Esophagus muscularis mucosa (tissue), 4 donors: ENCODE results near the gene THAP4. TPM values are rescaled to one million over a fixed set of nuclear protein-coding genes. Genes with fewer than 3 reads are reported as not detected.

Source experiments
- DNase-seq: peaks from one replicate; pipeline ENCODE4 v3.0.0-alpha.2; 2017; ENCODE audit errors: extremely low spot score
- H3K27ac ChIP-seq, 4 donors: fragments of 200-600 bp; sonication (generic); replicated peaks in 1 of 4; 1 replicate in 3 of 4; 2 replicates in 1 of 4; pipeline ENCODE4 v1.5.1; 2016 to 2019; ENCODE audit warnings: mild to moderate bottlenecking in 1 of 4
- H3K27me3 ChIP-seq, 4 donors: fragments of 200-600 bp; sonication (generic); one replicate each; pipeline versions ENCODE4 v1.5.1 to v1.6.0; 2016 to 2019
- H3K36me3 ChIP-seq, 4 donors: fragments of 200-600 bp; sonication (generic); one replicate each; pipeline ENCODE4 v1.5.1; 2016 to 2019
- H3K4me1 ChIP-seq, 4 donors: fragments of 200-600 bp; sonication (generic); one replicate each; pipeline ENCODE4 v1.5.1; 2016 to 2019
- H3K4me3 ChIP-seq, 4 donors: fragments of 200-600 bp; sonication (generic); 1 replicate in 2 of 4; 2 replicates in 2 of 4; pipeline ENCODE4 v1.5.1; 2016 to 2019; ENCODE audit warnings: mild to moderate bottlenecking in 4 of 4, moderate library complexity in 1 of 4
- H3K9me3 ChIP-seq, 4 donors: fragments of 200-600 bp; sonication (generic); 1 replicate in 3 of 4; 2 replicates in 1 of 4; pipeline ENCODE4 v1.5.1; 2016 to 2019
- EP300 ChIP-seq: sonication (generic); formaldehyde crosslinking; IDR thresholded peaks from one replicate; pipeline ENCODE4 v1.6.1; 2017; ENCODE audit warnings: antibody characterized with exemption
- POLR2A ChIP-seq: fragments of 450-650 bp; IDR thresholded peaks from one replicate; pipeline ENCODE4 v1.6.1; 2017; ENCODE audit warnings: antibody characterized with exemption, moderate library complexity, mild to moderate bottlenecking, low read depth
- POLR2AphosphoS5 ChIP-seq, 2 donors: sonication (generic); formaldehyde crosslinking; IDR thresholded peaks; one replicate each; pipeline ENCODE4 v1.6.1; 2017; ENCODE audit warnings: antibody characterized with exemption in 2 of 2
- WGBS: methylation state at CpG from one replicate; pipeline ENCODE4 v1.1.5; 2018; 5-methylcytosine and 5-hydroxymethylcytosine counted together
- intact Hi-C: fragments of 100-400 bp; cut with DNase I; formaldehyde crosslinking; loops from one replicate; pipeline ENCODE4 v1.15.1; 2023
- total RNA-seq, 4 donors: library from RNA; depleted of rRNA; stranded (reverse); fragments of >200 nt; gene quantifications; one replicate each; pipeline versions ENCODE4 v1.1.0 to v1.2.1, GENCODE V29; 2016
- TF ChIP-seq, protein P1 (sequence below), 3 experiments: fragments of 200-600 bp in 2 of 3; fragments of 450-650 bp in 1 of 3; sonication (generic) in 2 of 3; IDR thresholded peaks; one replicate each; pipeline ENCODE4 v1.5.1; 2017 to 2019; ENCODE audit warnings: antibody characterized with exemption in 3 of 3, mild to moderate bottlenecking in 2 of 3, moderate library complexity in 1 of 3

THAP4 gene, protein sequence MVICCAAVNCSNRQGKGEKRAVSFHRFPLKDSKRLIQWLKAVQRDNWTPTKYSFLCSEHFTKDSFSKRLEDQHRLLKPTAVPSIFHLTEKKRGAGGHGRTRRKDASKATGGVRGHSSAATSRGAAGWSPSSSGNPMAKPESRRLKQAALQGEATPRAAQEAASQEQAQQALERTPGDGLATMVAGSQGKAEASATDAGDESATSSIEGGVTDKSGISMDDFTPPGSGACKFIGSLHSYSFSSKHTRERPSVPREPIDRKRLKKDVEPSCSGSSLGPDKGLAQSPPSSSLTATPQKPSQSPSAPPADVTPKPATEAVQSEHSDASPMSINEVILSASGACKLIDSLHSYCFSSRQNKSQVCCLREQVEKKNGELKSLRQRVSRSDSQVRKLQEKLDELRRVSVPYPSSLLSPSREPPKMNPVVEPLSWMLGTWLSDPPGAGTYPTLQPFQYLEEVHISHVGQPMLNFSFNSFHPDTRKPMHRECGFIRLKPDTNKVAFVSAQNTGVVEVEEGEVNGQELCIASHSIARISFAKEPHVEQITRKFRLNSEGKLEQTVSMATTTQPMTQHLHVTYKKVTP
- total RNA-seq: 10 to 100 TPM; 37.0 to 69.8 (median 49.6) TPM

DNA sequence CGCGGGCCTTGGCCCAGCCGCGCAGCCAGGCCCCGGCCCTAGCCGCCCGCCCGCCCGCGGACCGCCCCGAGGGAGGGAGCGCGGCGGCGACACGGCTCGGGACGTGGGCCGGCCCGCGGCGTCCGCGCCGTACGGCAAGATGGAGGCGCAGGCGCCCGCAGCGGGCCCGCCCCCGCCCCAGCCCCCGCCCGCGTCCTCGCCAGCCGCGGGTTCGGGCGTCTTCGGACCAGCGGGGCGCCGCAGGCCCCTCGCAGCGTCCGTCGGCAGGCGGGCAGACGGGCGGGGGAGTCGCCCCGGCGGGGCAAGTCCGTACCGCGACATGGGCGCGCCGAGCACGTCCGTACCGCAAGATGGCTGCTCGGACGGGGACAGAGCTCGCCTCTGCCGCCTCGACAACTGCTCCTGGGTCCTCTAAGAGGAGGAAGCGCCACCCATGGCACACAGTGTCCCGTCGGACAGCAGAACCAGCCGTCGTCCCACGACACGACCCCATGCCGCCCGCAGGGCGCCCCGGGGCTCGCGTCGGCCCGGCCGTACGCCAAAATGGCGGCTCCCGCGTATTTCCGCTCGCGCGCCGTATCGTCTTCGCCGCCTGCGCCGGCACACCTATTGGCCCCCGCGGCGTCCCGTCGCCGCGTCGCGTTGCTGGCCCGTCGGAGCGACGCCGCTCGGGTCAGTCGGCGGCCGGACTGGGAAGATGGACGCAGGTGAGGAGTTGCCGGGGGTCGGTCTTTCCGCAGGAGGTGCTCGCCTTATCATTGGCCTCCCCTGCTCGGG, at the start of gene THAP4, which contains the start of gene ATG4B:
Gene THAP4, minus strand, starts transcription at position 141 of the 777 bp plus-strand sequence. CDS start 141 bp downstream, outside the sequence.
Gene ATG4B, plus strand, starts transcription at position 676 of the 777 bp plus-strand sequence. Its CDS starts 22 bp downstream, at position 698.
- TF ChIP-seq POLR2AphosphoS5 (IDR thresholded peaks at IDR 0.05) (peak; percentile 92 to 94), POLR2A (no peak)
- Histone ChIP-seq H3K4me1 (peaks cover 47 to 76% (median 62%) of the 10 kb centered on the region in 4 donors), H3K4me3 (peak within 1 kb of the TSS; percentile 89 to 99 (median 94)), H3K9me3 (no peaks in the 10 kb centered on the region), H3K27me3 (no peaks in the 10 kb centered on the region), H3K27ac (peak within 1 kb of the TSS; percentile 96 to 99 (median 98)), H3K36me3 (peaks cover 18 to 29% (median 22%) of the 10 kb centered on the region in 4 donors)
- intact Hi-C loops: loop anchor here (5.0 kb wide), 1 partner anchor 45 kb away; no protein-coding TSS in a partner anchor
- no CpG with 5 or more reads among the region's 123 CpGs for WGBS
- peak; percentile 95 for DNase-seq

DNA sequence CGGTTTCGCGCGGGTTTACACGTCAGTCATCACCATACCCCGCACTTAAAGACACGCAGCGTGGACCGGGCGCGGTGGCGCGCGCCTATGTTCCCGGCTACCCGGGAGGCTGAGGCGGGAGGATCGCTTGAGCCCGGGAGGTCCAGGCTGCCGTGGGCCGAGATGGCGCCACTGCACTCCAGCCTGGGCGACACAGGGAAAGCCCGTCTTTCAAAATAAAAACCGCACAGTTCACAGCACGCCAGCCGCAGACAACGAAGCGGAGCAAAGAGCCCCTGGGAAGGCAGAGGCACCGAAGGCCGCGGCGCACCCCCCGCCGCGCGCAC, 49.3 kb upstream of the THAP4 start:
- no peaks in the 10 kb centered on the region for H3K9me3 ChIP-seq
- no peaks in the 10 kb centered on the region for H3K27me3 ChIP-seq
- WGBS: 0% methylated on average over 27 of the region's 37 CpGs
- peak overlapping the region; percentile 85 to 99 (median 98) for H3K4me3 ChIP-seq
- TF ChIP-seq EP300 (no peak), POLR2AphosphoS5 (IDR thresholded peaks at IDR 0.05) (no peak), POLR2A (no peak)
- TF ChIP-seq, protein P1, sequence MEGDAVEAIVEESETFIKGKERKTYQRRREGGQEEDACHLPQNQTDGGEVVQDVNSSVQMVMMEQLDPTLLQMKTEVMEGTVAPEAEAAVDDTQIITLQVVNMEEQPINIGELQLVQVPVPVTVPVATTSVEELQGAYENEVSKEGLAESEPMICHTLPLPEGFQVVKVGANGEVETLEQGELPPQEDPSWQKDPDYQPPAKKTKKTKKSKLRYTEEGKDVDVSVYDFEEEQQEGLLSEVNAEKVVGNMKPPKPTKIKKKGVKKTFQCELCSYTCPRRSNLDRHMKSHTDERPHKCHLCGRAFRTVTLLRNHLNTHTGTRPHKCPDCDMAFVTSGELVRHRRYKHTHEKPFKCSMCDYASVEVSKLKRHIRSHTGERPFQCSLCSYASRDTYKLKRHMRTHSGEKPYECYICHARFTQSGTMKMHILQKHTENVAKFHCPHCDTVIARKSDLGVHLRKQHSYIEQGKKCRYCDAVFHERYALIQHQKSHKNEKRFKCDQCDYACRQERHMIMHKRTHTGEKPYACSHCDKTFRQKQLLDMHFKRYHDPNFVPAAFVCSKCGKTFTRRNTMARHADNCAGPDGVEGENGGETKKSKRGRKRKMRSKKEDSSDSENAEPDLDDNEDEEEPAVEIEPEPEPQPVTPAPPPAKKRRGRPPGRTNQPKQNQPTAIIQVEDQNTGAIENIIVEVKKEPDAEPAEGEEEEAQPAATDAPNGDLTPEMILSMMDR (IDR thresholded peaks at IDR 0.05): no peak
- intact Hi-C loops: no loop called here
- H3K4me1 ChIP-seq: peaks cover 24 to 46% (median 40%) of the 10 kb centered on the region in 4 donors
- H3K27ac ChIP-seq: peak overlapping the region; percentile 90 to 97 (median 96)
- DNase-seq: no peak
- H3K36me3 ChIP-seq: peaks cover 4 to 28% (median 22%) of the 10 kb centered on the region in 4 donors

DNA sequence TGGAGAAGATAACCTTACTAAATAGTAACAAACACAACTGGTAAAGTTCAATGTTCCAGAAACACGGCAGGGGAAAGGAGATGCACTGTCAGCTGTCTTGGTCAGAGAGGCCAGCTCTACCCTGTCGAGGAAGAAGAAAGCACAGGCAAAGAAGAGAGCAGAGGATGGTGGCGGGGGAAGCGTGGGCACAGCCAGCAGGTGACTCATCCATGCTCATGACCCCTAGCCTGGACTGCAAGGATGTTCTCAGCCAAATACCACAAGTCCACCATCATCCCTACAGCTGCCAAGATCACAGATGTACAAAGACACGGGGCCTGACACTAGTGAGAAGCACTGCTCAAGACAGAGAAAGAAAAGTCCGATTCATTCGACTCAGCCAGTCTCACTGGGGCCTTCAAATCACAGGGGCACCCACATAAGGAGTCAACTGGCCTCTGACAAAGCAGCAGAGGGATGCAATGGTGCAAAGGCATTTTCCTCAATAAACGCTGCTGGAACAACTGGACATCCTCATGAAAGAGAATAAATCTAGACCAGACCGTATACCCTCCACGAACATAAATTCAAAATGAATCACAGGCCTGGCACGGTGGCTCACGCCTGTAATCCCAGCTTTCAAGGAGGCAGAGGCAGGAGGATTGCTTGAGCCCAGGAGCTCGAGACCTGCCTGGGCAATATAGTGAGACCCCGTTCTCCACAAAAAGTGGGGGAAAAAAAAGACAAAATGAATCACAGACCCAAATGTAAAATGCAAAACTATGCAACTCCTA, 44.1 kb upstream of the THAP4 start:
- Histone ChIP-seq H3K36me3 (peaks cover 0 to 53% (median 37%) of the 10 kb centered on the region in 4 donors), H3K27me3 (no peaks in the 10 kb centered on the region), H3K9me3 (no peaks in the 10 kb centered on the region), H3K4me3 (no peak overlapping the region), H3K27ac (peak overlapping the region; percentile 41 to 65 (median 57)), H3K4me1 (peaks cover 9 to 23% (median 21%) of the 10 kb centered on the region in 4 donors)
- no peak for DNase-seq
- 65% methylated on average over 14 of the region's 14 CpGs for WGBS
- TF ChIP-seq, protein P1 (IDR thresholded peaks at IDR 0.05): no peak
- peak; percentile 67 to 74 for TF ChIP-seq POLR2AphosphoS5 (IDR thresholded peaks at IDR 0.05)
- intact Hi-C loops: loop anchor here (5.0 kb wide), 1 partner anchor 44 kb away; the partner anchor contains the start of genes ATG4B and THAP4

DNA sequence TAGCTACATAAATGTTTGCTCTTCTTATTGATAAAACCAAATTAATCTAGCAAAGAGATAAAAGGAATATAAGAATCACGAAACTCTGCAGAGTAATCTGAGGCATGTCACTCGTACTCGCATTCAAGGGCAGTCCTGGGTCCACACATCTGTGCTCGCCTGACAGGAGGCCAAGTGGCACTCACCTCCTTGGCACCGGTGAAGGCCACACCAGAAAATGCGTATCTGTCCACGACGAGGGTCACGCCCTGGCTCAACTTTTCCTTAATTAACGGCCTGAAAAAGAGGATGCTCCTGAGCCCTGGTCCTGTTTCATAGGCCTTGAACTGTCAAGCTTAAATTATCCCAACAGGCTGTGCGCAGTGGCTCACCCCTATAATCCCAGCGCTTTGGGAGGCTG, 43.1 kb upstream of the THAP4 start:
- Histone ChIP-seq H3K36me3 (peaks cover 0 to 61% (median 40%) of the 10 kb centered on the region in 4 donors), H3K4me1 (peaks cover 4 to 14% (median 13%) of the 10 kb centered on the region in 4 donors), H3K27me3 (no peaks in the 10 kb centered on the region), H3K27ac (peak overlapping the region in 2 of 4 donors; percentile 41 to 52), H3K9me3 (no peaks in the 10 kb centered on the region), H3K4me3 (no peak overlapping the region)
- intact Hi-C loops: loop anchor here (5.0 kb wide), 1 partner anchor 43 kb away; the partner anchor contains the start of genes ATG4B and THAP4
- 93% methylated on average over 8 of the region's 12 CpGs for WGBS
- DNase-seq: no peak
- TF ChIP-seq POLR2AphosphoS5 (IDR thresholded peaks at IDR 0.05) (no peak), EP300 (no peak)
